GM18508 (cell line): ENCODE measurements around the gene PHLPP1.
"Not testable (repeated sequence)": the region's sequence is repeated elsewhere in the genome, so short reads cannot be mapped to it uniquely, and the experiment has no call there.

Source experiments
- ATAC-seq: cut with Tn5 transposase; IDR thresholded peaks from one replicate; pipeline ENCODE4 v1.9.1; 2021; ENCODE audit warnings: moderate number of reproducible peaks; ENCODE audit not compliant: insufficient read depth, unreplicated experiment

PHLPP1 gene

DNA sequence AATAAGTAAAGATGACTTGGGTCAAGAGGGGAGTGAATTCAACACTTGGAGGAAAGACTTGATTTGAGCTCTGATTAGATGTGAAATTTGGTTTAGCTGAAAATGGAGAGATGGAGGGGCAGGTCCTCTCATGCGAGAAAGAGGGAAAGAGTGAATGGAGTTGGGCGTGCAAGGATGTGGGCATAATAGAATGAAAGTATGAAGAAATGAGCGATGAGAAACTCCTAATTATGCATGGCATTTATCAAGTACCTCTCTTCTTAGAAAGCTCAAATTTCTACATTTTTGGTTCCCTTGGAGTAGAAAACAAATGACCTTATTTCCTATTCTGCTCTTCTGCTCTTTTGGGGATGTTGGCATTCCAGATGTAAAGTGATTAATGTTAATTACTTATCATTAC lies 161.5 kb downstream of the PHLPP1 start:
- no peak for ATAC-seq

DNA sequence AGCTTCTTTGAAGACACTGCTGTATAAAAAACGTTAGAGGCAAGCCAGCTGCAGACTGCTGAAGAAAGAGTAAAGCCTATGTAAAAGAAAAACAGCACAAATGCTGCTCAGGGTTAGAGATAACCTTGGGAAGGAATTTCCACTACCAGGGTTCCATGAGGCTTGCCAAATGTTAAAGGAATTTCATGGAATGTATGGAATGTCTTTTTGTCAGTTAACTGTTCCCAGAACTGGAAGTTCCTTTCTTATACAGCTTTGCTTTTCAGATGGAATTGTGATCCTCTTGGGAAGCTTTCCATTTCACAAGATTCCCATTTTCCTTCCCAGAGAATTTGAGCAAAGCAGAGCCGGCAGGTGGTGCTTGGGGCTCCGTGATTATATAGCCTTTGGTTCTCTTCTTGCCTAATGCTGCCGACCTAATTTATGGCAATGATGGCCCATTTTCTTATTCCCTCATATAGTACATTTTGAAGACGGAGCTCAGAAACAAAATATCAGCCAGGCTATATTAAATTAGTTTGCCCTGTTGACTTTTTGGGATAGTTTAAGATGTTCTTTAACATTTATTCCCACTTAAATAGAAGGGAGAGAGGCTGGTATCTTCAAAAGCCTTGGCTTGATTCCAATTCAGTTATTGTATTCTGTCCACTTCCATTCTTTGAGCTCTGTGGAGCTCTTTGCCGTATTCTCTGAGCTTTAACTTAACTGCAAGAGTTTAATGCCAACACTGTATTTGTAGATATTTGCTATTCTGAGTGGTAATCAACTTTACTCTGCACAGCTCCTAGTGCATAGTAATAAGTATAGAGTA lies 162.3 kb downstream of the PHLPP1 start:
- no peak for ATAC-seq

DNA sequence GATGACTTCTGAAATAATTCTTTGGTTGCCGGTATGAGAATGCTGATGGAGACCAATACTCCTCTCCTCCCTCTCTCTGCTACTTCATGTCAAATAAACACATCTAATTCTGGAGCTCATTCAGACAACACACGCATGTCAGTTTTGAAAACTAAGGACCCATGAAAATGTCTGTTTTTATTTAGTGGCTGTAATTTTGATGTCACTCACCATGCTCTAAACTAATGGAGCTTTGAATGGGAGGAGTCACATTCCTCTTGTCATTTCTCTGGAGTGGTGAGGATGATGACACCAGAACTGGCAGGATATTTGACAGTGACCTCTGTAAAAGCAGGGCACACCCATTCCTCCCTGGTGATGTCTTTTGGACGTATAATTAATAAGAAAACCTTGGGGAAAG lies 163.0 kb downstream of the PHLPP1 start:
- no peak for ATAC-seq

DNA sequence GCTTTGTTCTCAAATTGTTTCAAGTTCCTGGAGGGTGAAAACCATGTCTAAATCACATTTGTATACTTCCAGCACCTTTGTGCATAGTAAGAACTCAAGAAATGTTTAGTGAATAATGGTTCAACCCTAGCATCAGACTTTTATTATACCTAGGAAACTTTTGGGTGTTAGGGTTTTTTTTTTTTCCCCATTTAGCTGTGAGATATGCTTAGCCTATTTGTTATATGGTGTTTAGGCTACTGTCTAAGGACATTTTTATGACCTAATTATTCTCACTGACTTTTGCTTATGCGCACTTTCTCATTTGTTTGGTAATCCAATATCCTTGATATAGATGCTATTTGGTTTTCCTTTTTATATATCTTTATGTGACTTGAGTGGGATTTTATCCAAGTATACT lies 164.7 kb downstream of the PHLPP1 start:
- no peak for ATAC-seq

DNA sequence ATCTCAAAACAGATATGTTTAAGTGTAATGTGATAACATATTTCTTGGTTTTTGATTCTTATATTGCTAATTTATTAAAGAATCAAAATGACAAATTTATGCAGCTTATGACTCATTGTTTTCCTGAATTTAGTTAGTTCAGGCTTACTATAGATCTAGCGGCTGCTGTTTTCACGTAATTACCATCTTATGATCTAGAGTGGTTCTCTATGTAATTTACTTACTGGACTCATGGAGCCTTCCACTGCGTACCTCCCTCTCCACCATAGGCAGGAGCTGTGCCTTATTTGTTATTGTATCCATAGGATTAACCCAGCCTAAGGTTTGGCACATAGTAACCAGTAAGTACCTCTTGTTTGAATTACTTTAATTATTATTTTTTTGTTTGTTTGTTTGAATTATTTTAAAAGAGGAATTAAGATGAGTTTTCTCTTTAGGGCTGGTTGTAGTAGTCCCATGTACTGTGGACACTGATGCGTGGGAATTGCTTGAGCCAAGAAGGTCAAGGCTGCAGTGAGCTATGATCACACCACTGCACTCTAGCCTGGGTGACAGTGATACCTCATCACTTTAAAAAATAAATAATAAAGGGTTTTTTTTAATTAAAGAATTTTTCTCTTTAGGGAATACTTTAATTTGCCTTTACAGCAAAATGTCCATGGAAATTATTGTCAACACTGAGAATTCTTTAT lies 165.5 kb downstream of the PHLPP1 start:
- no peak for ATAC-seq

DNA sequence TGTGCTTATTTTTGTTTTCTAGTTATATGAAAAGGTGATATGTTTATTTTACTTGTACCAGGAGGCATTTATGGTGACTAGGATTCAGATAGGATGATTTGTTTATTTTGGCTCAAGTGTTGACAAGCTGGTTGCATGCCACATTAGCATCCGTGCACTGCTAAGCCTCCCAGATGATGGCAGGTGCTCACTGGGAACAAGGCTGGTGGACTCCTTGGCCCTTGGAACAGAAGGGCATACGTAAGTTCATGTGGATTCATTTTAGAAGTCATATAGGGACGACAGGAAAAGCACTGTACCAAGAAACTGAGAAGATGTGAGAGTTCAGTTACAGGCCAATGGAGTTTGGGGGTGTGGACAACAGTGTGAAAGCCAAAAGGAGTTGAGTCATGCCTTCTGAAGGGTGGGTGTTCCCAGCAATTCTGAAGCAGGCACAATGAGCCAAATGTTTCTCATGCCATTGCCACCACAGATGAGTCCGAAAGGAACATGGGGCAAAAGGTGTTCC lies 166.2 kb downstream of the PHLPP1 start:
- ATAC-seq, result peak; percentile 58

DNA sequence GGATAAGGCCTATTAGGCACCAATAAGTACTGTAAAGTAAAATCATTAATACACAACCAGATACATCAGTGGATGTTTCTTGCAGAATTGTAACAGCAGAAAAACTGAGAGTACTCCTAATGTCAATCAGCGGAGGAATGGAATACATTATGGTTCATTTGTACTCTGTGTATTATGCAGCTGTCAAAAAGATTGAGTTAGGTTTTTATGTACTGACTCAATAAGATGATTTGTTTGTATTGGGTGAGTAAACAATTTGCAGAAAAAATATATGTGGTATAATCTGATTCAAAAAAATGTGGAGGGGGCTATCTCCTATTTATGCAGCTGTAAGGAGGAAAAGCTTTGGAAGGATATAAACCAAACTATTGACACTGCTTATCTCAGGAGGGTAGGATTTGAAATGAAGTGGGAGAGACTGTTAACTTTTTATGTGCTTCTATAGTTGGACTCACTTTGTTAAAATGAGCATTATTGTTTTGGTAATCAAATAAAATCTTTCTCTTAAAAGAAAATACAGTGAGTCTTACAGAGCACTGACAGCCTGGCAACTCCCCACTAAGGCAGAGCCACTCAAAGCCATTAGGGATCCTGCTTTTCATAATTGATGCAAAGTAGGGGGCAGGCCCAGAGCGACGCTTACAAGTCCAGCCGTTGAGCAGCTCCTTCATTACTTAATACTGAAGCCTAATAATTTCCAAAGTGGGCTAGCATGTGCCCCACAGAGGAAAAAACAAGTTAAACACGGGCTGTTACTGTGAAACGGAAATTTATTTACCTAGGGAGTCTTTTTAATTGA lies 168.8 kb downstream of the PHLPP1 start:
- ATAC-seq, result no peak

DNA sequence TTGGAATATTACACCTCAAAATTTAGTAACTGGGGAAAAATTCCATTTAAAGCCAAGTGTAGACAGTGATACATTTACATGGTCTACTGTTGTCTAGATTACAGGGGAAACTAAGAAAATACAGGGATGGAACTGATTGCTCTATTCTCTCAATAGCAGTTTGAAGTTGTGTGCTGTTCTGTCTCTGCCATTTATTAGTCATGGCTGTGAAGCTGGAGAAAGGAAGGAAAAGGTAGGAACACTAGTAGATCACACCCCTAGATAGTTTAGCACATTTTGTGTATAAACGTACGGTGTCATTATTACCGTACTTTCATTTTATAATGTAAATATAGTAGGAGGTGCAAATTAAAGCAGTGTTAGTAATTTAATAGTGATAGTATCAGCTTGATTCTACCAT lies 170.5 kb downstream of the PHLPP1 start:
- no peak for ATAC-seq

DNA sequence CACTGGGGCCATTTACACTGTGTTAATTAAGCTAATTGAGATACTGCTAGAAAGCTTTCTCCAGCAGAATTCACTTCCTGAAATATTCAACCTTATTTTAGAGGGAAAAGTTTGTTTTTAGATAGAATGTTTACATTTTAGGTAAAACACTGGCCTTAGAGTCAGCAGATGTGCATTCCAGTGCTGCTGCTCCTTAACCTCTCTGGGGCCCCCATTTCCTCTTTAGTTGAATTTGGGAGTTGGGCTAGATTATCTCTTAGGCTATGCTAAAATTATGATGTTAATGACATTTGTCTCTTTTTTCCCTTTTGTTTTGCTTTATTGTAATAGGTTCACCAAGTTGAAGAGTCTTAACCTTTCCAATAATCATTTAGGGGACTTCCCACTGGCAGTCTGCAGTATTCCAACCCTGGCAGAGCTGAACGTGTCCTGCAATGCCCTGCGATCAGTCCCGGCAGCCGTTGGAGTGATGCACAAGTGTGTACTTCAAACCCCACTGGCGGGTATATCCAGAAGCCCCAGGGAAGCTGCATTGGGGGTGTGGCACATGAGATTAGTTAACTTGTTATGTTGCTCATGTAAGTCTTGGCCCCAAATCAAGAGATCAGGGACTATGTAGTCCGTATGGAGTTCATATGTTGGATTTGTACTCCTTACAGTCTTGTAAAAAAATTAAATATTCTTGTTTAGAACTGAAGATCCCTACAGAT lies 179.5 kb downstream of the PHLPP1 start:
- no peak for ATAC-seq

DNA sequence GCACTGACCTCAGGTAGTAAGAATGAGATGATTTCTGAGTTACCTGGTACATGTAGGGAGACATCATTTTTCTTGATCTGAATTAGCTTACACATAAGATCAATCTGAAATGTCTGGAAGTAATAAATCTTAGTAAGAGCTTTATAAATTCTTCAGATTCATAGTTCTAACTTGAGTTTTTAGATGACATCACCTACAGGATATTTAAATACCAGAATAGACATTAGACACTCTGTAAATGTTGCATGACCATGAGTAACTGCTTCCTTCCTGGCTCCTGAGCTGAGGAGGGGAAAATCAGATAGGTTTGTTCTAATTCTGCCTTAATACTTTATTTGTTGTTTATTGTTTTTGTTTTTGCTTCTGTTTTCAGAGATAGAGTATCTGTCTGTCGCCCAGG lies 181.8 kb downstream of the PHLPP1 start:
- no peak for ATAC-seq

DNA sequence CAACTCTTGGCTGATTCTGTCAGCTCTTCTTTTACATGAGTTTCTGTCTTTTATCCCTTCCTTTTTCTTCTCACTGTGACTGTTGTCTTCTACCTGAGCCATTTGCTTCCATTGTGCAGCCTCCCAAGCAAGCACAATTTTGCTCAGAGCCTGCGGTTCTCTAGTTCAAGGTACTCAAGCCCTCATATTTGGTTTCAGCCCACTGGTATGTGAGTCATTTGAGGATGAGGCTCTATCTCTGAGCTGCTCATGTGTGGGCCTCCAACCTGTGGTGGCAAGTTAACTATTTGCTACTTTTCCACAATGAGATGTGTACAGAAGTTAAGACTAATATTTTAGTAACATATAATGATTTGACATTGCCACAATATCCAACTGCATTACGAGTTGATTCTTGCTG lies 183.0 kb downstream of the PHLPP1 start:
- ATAC-seq, result peak; percentile 94

DNA sequence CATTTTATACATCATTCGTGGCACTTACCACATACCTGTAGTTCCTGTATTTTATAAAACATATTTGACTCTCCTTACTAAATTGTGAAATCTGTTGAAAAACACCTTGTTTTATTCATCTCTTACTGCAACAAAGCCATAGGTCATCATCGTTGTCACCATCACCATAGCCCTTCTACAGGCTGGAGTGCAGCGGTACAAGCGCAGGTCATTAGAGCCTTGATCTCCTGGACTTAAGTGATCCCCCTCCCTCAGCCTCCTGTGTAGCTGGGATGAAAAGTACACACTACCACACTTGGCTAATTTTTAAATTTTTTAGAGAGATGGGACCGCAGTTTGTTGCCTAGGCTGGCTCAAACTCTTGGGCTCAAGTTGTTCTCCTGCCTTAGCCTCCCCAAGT lies 184.2 kb downstream of the PHLPP1 start:
- ATAC-seq, result no peak

DNA sequence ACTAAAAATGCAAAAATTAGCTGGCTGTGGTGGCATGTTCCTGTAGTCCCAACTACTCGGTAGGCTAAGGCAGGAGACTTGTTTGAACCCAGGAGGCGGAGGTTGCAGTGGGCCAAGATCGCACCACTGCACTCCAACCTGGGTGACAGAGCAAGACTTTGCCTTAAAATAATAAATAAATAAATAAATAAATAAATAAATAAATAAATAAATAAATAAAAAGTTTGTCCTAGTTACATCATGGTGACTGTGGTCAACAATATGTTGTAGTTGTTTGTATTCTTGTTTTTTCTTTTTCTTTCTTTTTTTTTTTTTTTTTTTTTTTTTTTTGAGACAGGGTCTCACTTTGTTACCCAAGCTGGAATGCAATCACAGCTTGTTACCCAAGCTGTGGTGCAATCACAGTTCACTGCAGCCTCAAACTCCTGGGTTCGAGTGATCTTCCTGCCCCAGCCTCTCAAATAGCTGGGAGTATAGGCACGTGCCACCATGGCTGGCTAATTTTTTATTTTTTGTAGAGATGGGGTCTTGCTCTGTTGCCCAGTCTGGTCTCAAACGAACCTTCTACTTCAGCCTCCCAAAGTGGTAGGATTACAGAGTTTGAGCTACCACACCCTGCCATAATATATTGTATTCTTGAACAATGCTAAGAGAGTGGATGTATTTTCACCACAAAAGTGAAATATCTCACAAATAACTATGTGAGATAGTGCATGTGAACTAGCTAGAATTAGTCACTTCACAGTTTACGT lies 185.0 kb downstream of the PHLPP1 start:
- no peak for ATAC-seq

DNA sequence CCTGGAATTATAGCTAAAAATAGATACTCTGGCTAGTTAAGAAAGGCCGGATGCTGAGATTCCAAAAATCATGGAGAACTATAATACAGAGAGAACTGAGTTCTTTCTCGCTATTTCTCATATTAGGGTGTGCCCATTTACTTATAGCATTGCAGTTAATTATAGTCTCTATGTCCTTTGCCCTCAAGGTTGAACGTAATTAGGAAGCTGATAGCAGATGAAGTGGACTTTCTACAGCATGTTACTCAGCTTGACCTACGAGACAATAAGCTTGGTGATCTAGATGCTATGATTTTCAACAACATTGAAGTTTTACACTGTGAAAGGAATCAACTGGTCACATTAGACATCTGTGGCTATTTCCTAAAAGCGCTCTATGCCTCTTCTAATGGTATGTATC lies 187.4 kb downstream of the PHLPP1 start:
- ATAC-seq, result no peak

DNA sequence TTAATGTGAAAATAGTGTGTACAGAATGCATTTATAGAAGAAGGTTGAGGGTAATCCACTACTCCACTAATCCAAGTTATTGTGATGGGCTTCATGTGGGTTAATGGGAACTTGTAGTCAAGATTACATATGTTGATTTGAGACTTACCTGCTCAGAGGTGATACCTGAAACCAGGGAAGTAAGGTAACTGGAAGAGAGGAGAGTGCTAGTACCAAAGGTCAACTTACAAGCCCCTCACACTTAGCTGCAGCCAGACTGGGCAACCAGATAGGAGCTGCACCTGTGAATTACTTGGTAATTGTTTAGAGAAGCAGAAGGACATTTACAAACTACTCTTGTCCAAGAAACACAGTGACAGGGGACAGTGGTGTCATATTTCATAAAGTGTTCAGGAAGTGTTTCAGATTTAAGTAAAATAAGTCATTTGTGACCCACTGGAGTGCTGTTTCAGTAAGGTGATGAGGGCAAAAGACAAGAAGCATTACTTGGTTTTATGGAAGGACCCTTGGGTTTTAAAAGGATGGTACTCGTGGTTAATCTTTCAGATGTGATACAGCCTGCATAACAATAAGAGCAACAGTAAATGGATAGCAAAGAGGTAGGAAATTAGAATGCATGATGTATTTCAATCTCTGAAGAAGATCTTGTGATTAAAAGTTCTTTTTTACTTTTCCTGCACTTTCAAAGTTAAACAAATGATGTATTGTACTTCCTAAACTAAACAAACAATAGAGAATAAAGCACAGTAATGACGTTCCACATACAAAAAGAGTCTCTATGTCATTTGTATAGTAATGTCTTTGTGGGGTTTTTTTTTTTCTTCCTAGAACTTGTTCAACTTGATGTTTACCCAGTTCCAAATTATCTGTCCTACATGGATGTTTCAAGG lies 189.3 kb downstream of the PHLPP1 start:
- no peak for ATAC-seq

DNA sequence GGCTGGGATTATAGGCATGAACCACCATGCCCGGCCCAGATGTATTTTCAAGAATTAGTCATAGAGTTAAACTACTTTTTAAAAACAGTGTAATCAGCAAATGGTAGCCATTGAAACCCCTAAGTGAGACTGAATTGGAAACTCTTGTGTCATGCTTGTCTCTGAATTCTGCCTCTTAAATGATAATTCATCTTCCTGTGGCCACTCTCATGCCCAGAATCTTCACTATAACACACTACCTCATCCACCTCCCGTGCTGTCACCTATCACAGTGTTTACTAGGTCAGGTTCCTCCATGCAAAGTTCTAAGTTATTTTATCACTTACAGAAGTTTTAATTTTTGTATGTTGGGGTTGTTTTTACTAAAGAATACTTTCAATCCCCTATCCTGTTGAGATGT lies 197.5 kb downstream of the PHLPP1 start:
- no peak for ATAC-seq

DNA sequence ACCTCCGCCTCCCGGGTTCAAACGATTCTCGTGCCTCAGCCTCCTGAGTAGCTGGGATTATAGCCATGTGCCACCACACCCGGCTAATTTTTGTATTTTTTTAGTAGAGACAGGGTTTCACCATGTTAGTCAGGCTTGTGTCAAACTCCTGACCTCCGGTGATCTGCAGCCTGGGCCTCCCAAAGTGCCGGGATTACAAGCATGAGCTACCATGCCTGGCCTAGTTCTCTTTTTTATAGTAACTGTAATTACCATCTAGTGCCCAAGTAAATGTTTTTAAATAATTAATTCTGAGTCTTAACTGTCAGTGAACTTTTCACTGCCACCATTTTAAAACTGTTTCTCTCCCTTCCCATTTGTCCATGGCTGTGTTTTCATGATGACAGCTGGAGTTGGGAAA lies 198.5 kb downstream of the PHLPP1 start:
- ATAC-seq, result not testable (repeated sequence)

DNA sequence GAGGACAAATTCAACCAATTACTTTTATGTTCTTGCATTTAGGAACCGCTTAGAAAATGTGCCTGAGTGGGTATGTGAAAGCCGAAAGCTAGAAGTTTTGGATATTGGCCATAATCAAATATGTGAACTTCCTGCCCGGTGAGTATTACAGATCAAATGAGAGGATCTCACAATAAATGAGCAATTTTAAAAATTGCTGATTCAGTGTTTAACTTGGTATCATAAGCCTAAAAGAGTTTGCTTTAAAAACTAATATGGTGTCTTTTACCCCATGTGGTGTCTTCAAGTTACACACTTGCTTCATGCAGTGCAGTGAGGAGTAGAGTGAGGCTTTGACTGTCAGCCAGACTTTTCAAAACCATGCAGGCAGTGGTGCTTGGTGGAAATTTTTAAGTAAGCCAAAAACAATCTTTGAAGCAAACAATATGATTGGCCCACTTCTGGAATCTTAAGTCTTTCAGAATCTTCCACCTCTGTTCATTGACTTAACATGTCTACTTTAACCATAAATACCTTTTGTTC lies 199.6 kb downstream of the PHLPP1 start:
- ATAC-seq, result no peak
